PC-3 (cell line): ENCODE results near the gene TNPO1.

Experiments used
- CTCF ChIP-seq: fragments of 300-600 bp; sonication (generic); conservative IDR thresholded peaks from 2 replicates; pipeline ENCODE4 v1.5.1; 2017; ENCODE audit warnings: antibody characterized with exemption, low read depth, mild to moderate bottlenecking, low read length
- EZH2 ChIP-seq: fragments of 300-600 bp; sonication (generic); IDR thresholded peaks from one replicate; pipeline ENCODE4 v1.6.1; 2017; ENCODE audit warnings: antibody characterized with exemption, mild to moderate bottlenecking, low read length; ENCODE audit not compliant: unreplicated experiment
- EZH2phosphoT487 ChIP-seq: fragments of 300-600 bp; sonication (generic); IDR thresholded peaks from 2 replicates; pipeline ENCODE4 v1.6.1; 2018; ENCODE audit warnings: mild to moderate bottlenecking, antibody characterized with exemption, low read length, borderline replicate concordance

GRCh38 chr5:72883850-72884249, 67.4 kb downstream of the TNPO1 start:
- TF ChIP-seq EZH2 (no peak), CTCF (no peak), EZH2phosphoT487 (no peak)
